Vagina (tissue), 2 donors: ENCODE data around the gene SERPINB13.

Source experiments
- POLR2A ChIP-seq, 2 donors: fragments of 450-650 bp; IDR thresholded peaks; one replicate each; pipeline ENCODE4 v1.6.1; 2017; ENCODE audit warnings: antibody characterized with exemption in 2 of 2, mild to moderate bottlenecking in 2 of 2, moderate library complexity in 2 of 2
- POLR2AphosphoS5 ChIP-seq, 2 donors: sonication (generic); formaldehyde crosslinking; IDR thresholded peaks; one replicate each; pipeline ENCODE4 v1.9.0; 2017; ENCODE audit warnings: antibody characterized with exemption in 2 of 2, mild to moderate bottlenecking in 2 of 2, low read depth in 1 of 2; ENCODE audit not compliant: insufficient read depth in 1 of 2
- TF ChIP-seq, protein P1 (sequence below), 3 experiments: fragments of 450-650 bp in 2 of 3; fragments of 200-600 bp in 1 of 3; sonication (generic) in 1 of 3; IDR thresholded peaks; one replicate each; pipeline ENCODE4 v1.5.1; 2017 to 2019; ENCODE audit warnings: antibody characterized with exemption in 3 of 3, mild to moderate bottlenecking in 2 of 3, moderate library complexity in 2 of 3

DNA sequence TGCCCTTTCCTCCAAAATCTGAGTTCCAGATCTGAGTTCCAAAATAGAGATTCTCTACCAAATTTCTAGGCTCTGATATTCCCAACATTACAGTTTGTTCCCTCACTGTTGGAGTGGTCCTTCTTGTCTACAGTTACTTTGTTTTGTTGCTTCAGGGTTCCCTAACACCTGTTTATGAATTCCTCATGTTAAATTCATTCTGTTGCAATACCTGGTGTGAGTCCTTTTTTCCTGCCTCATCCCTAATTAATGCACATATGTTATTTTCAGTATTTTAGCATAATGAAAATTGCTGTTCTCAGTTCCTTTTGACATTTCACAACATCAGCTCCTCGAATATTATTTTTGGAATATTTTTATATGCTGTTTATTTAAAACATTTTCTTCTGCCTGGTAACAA is 16.2 kb downstream of the SERPINB13 start:
- TF ChIP-seq POLR2AphosphoS5 (IDR thresholded peaks at IDR 0.05; ENCODE audit: insufficient read depth in 1 of 2, low read depth in 1 of 2): no peak
- TF ChIP-seq, protein P1, sequence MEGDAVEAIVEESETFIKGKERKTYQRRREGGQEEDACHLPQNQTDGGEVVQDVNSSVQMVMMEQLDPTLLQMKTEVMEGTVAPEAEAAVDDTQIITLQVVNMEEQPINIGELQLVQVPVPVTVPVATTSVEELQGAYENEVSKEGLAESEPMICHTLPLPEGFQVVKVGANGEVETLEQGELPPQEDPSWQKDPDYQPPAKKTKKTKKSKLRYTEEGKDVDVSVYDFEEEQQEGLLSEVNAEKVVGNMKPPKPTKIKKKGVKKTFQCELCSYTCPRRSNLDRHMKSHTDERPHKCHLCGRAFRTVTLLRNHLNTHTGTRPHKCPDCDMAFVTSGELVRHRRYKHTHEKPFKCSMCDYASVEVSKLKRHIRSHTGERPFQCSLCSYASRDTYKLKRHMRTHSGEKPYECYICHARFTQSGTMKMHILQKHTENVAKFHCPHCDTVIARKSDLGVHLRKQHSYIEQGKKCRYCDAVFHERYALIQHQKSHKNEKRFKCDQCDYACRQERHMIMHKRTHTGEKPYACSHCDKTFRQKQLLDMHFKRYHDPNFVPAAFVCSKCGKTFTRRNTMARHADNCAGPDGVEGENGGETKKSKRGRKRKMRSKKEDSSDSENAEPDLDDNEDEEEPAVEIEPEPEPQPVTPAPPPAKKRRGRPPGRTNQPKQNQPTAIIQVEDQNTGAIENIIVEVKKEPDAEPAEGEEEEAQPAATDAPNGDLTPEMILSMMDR (IDR thresholded peaks at IDR 0.05): no peak
- TF ChIP-seq POLR2A (IDR thresholded peaks at IDR 0.05): no peak
